GM18526 (cell line): Measurements from ENCODE around the gene AGAP2.

Experiments
- POLR2A ChIP-seq: IDR thresholded peaks from 3 replicates; pipeline ENCODE4 v1.6.1; 2011; ENCODE audit not compliant: insufficient read length; ENCODE audit errors: extremely low read depth

AGAP2 gene

DNA sequence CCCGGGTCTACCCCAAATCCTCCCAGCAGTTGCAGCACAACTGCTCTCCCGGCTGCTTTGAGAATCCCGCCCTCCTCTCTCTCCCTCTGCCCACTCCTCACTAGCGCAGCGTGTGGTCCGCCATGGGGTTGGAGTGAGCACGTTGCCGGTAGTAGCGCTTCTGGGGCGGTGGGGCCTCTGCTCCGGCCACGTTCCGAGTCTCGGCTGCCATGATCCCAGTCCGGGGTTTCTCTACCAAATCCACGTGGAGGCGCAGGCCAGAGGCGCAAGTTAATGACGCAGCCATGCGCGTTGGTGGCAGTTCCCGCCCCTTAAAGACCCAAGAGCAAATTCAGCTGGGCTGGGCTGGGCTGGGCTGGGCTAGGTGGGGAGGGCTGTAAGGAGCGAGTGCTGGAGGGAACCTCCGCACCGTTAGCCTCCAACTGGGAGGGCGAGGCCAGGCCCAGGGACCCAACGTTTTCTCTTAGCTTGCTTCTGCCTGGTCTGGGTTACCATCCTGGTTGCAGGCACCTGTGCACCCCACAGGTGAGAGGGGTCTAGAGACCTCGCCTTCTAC lies 33.4 kb upstream of the AGAP2 start, which contains the start of gene METTL1:
Gene METTL1 (minus strand): TSS at position 233 of the 556 bp plus-strand sequence. CDS start 22 bp downstream, at position 211.
- TF ChIP-seq POLR2A, result peak; percentile 80

DNA sequence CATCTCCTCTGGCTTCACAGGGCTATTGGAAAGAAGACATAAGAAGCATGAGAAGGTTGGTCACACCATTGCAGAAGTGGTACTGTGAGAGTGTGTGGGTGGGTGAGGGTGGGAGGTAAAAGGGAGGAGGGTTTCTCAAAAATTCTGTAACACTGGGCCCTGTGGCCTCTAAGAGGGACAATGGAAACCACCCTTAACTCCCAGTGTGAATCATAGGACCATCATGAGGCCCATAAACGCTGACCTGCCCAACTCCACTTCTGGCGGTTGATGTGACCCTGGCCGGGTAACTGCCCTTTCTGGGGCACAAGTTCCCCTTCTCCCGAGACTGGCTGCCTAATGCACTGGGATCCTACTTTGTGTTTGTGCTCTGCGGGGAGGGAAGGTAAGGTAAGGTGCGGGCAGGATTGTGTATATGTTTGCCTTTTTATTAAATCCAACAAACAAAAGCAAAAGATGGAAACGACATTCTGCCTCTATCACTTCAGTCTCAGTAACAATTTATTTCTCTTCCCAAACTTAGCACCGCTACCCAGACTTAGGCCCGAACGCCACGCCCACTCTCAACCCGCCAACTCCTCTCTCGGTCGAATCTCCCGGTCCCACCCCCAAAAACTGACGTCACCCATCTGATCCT lies 32.8 kb upstream of the AGAP2 start:
- TF ChIP-seq POLR2A, result no peak

DNA sequence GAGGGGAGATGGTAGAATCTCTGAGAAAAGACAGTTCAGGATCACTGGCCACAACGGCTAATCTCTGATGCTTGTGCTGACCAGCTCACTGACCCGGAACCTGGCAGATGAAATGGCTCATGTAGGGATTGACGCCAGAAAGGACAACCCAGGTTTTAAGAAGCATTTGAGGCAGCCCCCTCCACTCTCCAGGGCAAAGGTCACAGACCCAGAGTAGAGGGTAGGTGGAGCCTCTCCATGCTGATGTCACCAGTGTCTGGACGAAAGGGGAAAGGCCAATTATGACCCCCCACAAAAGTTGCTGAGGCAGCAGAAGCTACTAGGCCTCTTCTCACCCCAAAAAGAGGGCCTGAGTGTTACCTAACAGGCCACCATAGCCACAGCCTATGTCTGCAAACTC lies 32.2 kb upstream of the AGAP2 start:
- TF ChIP-seq POLR2A, result no peak

DNA sequence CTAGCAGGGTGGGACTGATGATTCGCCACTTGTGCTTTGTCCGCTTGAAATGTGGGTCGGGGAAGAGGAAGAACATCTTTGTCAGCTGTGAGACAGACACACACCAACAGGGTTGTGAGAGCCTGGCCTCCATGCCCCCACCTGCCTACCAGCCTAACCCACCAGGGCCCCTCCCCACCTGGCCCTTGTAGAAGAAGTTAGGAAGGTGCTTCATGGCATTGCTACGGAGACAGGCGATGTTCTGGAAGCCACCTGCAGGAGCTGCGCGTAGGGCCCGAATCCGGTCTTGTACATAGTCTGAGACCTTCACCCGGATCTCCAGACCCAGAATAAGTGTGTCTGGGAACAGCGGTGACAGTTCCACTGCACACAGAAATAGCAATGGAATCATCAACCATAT lies 31.1 kb upstream of the AGAP2 start:
- TF ChIP-seq POLR2A, result no peak

GRCh38 chr12:57767876-57768275 lies 29.3 kb upstream of the AGAP2 start:
- no peak for TF ChIP-seq POLR2A

DNA sequence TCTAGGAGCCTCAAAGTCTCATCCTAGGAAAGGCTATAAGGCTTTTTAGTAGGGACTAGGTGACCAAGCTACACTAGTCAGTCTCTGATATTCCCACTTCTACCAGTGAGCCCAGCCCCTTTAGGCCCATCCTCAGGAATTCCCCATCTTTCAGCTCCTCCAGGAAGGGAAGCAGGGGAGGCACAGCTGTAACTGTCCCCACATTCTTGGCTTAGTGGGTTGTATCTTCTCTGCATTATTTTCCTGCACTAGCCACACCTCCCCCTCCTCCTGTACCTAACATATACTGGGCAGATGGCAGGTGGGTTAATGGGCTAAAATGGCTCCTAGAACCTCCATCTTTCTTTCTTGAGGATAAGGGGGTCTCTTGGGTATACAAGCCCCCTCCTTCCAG lies 28.8 kb upstream of the AGAP2 start:
- TF ChIP-seq POLR2A, result no peak

DNA sequence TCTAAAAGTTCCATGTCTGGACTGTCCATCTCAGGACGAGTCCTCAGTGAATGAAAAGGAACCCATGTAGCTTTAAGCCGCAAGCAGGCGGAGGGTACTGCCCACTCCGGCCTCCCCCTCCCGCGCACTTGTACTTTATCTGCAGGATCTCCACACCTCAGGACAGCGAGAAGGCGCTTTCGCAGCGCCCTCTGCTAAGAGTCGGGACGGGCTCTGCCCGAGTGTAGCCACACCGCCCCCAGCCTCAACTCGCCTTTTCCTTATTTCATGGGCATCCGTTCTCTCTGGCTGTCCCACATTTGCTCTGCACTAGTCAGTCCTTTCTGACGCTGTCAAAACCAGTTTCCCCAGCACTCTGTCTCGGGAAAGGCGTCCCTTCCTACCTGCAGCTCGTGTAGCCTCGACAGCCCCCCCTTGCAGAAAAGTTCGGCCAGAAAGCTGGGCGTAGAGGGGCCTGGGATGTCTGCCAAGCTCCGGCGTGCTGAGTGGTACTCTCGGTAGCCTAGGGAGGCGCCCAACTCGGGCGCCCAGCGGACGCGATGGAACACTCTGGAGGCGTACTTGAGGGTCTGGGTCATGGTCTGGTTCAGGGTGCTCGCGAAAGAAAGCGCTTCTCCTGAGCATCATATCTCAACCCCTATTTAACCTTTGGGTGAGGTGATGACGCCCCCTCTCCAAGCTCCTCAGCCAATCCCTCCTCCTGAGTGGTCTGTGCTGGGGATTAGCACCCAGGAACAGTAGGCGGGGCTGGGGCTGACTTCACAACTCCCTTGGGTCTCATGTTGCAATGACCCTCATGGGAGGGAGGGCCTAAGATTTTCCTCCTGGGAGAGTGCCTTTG lies 28.1 kb upstream of the AGAP2 start, which contains the start of gene CYP27B1:
Gene CYP27B1 (minus strand): TSS at position 615 of the 841 bp plus-strand sequence. CDS start 37 bp downstream, at position 578.
- no peak for TF ChIP-seq POLR2A

- TF ChIP-seq POLR2A, result no peak
Observed at GRCh38 chr12:57765698-57766463, 27.3 kb upstream of the AGAP2 start.

DNA sequence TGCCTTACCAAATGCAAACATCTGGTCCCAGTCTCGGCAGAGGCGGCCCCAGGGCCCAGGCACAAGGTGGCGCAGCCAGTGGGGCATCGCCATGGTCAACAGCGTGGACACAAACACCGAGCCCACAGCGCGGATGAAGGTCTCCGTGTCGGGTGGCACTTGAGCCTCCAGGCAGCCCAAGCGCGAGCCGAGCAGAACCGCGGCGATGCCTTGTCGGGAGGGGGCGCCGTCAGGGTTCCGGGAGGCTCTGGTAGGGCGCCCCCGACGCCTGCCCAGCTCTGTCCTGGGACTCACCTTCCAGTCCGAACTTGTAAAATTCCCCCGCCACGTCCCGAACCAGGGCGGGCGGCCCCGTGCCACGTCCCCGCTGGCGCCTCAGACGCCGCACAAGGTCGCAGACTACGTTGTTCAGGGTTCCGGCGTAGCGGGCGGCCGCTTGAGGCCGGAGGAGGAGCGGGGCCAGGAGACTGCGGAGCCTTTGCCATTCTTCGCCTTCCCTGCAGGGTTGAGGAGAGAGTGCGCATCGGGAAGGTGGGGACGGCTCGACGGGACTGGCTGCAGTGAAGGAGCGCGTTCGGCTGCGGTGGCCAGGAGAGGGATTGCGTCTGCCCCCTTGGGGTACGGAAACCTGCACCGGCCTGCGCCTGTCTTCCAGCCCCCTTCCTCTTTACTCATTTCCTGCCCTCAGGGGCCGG lies 26.6 kb upstream of the AGAP2 start:
- TF ChIP-seq POLR2A, result peak; percentile 18

DNA sequence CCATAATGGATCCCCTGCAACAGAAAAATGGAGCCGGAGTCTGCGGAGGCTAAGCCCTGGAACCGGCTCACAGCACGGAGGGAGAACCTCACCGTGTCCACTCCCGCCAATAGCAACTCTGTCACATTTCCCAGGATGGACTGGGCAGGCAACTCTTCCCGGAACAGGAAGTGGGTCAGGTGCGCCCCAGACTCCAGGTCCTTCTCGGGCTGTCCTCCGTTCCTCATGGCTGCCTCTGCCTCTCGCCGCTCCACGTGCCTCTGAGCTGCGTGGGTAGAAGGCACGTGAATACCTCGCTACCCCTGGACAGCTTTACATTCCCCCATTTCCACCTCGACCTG lies 26.1 kb upstream of the AGAP2 start:
- TF ChIP-seq POLR2A, result no peak

DNA sequence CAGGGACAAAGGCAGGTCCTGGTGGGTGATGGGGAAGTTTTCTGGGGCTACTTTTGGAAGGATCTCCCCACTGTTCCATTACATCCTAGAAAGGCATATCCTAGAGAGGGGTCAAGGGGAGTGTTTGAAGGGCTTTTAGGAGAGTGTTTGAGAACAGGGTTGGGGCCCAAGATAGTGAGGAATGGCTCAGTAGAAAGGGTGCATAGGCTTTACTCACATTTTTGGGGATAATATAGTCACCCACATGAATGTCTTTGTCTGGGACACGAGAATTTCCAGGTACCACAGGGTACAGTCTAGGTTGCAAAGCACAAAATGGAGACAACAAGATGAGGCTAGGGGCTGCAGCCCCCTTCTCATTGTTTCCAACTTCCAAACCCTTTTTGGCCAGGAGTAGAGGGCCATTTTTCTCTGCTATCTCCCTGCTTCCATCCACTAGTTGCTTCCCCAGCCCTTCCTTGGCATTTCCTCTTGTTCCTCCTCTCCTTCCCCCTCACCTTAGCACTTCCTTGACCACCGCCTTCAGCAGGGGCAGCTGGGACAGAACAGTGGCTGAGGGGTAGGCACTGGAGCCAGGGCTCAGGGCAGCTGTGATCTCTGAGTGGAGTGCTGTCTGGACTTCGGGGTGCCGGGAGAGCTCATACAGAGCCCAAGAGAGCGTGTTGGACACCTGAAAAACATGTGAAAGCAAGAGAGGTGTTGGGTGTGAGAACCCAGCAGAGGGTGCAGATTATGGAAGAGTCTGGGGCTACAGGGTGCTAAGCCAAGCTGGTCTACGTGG lies 25.5 kb upstream of the AGAP2 start:
- no peak for TF ChIP-seq POLR2A

GRCh38 chr12:57762463-57762862 lies 23.9 kb upstream of the AGAP2 start:
- TF ChIP-seq POLR2A, result no peak

GRCh38 chr12:57761391-57761998 lies 23.0 kb upstream of the AGAP2 start:
- TF ChIP-seq POLR2A, result no peak
